COR-L47 (cell line): ENCODE results near the gene SLC8B1.

Experiments
- DNase-seq: peaks from one replicate; lab custom pipeline; 2025; lab: John Stamatoyannopoulos, UW

The SLC8B1 gene

DNA sequence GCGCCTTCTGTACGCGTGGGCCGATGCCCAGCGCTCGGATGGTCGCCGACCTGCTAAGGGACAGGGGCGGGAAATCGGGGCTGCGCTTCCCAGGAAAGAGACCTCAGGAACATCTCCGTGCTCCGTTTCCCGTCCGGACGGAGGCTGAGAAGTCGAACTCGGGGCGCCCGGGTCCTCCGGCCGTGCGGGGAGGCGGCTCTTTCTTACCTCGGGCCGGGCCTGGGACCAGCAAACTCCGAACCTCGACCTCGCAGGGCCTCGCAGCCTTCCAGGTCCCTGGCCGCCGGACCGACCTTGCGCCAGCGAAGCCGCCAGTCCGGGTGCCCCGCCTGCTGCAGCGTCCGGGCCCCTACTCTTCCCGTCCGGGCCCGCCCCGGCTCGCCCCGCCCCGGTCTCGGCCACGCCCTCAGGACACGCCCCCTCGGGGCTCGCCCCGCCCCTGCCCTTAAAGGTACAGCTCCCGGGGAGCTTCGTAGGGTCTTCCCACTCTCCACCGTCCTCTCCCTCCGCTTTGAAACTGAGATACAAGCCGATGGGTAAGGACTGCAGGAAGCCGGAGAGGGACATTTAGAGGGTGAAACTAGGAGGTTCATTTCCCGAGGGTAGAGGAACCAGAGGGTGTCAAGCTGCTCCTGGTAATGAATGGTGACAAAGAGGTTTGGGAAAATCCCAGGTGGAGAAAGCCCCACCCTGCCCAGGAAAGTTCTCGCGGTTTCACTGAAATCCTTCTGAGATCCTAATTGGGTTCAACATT lies at the start of gene SLC8B1:
TSS of gene SLC8B1 (minus strand) at position 324 of the 754 bp plus-strand sequence. CDS start 2,231 bp downstream, outside the sequence.
- DNase-seq: no peak

DNA sequence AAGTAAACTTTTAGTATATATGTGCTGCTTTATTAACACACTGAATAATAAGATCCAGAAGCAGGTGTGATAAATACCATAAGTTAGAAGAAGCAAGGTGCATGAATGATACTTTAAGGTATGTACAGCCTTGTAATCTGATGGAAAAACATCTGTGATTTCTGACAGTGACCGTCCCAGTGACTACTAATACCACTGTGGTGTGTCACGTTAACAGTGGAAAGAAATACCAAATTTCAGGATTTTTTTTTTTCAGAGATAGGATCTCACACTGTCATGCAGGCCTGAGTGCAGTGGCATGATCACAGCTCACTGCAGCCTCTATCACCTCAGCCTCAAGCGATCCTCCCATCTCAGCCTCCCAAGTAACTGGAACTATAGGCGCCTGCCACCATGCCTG lies 47.3 kb upstream of the SLC8B1 start:
- no peak for DNase-seq

GRCh38 chr12:113381220-113381619 lies 46.3 kb upstream of the SLC8B1 start:
- DNase-seq: peak; percentile 66

DNA sequence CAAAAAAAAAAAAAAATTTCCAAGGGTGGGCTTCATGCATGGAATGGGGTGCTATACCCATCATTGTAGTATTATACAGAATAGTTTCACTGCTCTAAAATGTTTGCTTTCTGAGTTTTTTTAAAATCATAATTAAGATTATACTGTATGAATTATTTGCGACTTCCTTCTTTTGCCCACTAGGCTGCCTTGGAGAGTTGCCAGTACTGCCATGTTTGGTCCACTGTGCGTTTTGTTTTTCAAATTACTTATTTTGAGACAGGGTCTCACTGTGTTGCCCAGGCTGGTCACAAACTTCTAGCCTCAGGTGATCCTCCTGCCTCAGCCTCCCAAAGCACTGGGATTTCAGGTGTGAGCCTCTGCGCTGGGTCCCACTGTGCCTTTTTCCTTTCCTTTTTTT lies 43.4 kb upstream of the SLC8B1 start:
- no peak for DNase-seq

DNA sequence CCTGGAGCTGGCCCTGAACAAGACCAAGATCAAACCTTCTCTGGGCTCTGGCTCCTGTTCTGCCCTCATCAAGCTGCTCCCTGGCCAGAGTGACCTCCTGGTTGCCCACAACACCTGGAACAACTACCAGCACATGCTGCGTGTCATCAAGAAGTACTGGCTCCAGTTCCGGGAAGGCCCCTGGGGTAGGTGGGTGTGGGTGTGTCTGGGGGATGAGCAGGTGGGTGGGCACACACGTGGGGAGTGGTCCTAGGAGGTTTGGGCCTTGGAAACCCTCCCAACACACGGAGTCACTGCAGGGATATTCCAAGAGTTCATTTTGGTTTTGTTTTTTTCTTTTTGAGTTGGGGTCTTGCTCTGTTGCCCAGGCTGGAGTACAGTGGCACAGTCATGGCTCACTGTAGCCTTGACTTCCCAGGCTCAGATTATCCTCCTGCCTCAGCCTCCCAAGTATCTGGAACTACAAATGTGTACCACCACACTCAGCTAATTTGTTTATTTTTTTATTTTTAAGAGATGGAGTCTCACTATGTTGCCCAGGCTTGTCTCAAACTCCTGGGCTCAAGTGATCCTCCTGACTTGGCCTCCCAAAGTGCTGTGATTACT lies 40.0 kb upstream of the SLC8B1 start:
- DNase-seq: no peak

DNA sequence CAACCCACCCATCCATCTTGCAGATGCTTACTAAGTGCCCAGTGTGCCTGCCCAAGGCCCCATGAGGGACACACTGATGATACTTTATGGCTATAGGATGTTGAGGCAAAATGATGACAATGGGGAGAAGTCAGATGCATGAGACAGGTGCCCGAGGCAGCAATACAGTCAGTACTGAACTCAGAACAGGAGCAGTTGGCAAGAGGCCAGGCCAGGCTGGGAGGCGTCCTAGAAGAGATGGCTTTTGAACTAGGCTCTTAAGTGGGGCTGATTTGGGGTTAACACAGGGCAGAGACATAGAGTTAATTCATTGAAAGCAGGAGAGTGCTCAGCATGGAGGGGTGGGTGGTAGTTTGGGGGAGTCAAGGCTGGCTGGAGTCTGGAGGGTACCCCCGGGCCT lies 39.1 kb upstream of the SLC8B1 start:
- DNase-seq: no peak

DNA sequence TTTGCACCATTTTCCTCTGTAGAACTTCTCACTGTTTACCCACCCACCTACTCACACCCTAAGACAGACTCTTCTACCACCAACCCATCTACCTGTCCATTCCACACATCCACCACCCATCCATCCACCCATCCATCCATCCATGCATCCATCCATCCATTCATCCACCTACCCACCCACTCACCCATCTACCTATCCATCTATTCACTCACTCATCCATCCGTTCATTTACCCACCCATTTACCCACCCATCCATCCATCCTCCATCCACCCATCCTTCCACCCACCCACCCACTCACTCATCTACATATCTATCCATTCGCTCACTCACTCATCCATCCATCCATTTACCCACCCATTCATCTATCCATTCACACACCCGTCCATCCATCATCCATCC lies 38.5 kb upstream of the SLC8B1 start:
- no peak for DNase-seq

- no peak for DNase-seq
Measured at GRCh38 chr12:113372371-113372770, 37.5 kb upstream of the SLC8B1 start.

DNA sequence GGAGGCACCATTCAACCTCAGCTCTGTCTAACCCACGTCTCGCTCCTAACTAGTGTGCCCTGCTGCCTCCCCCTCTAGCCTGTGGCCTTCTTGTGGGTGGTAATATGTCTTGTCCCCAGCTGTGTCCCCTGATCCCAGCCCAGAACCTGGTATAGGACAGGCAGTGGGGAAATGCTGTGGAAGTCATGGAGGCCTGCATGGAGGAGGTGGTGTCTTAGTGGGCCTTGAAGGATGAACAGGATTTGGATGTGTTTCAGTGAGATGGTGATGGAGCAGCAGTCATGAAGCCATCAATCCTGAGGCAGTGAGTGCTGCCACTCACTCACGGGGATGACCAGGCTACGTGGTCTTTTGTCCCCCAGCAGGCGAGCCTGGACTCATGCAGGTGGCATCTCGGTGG lies 36.9 kb upstream of the SLC8B1 start:
- no peak for DNase-seq

- no peak for DNase-seq
Measured at GRCh38 chr12:113370923-113371682, 36.2 kb upstream of the SLC8B1 start.

- DNase-seq: no peak
Measured at GRCh38 chr12:113369391-113369985, 34.6 kb upstream of the SLC8B1 start.

- no peak for DNase-seq
Measured at GRCh38 chr12:113368331-113368730, 33.4 kb upstream of the SLC8B1 start.

GRCh38 chr12:113366827-113367226 lies 31.9 kb upstream of the SLC8B1 start:
- no peak for DNase-seq

DNA sequence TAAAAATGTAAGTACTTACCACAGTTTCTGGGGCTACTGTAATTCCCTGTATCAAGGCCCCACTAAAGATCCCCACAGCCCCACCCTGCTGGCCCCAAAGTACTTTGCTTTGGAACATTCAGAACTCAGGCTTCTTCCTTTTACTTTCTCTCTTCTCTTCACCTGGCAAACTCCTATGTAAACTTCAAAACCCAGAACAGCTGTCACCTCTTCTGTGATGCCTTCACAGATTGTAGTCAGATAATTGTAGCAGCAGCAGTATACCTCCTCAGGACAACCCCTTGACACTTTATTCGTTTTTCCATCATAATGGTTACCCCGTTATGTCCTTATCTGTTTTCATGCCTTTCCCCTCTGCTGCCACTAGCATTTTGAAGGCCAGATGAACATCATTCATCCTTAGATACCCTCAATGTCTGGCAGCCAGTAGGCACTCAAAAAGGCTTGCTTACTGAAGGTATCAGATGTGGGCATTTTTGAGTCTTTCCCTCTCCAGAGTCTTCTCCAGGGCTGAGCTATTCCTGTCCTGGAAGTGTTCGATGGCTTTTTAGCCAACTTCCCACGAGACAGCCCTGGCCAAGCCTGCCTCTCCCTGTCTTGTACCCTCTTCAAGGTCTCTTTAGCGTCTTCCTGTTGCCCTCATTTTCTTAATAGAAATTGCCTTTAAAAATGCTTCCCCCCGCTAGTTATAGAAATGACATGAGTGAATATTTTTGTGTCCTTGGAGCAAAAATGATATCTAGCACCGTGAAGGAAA lies 30.9 kb upstream of the SLC8B1 start:
- DNase-seq: no peak

- DNase-seq: no peak
Measured at GRCh38 chr12:113364698-113365097, 29.8 kb upstream of the SLC8B1 start.

DNA sequence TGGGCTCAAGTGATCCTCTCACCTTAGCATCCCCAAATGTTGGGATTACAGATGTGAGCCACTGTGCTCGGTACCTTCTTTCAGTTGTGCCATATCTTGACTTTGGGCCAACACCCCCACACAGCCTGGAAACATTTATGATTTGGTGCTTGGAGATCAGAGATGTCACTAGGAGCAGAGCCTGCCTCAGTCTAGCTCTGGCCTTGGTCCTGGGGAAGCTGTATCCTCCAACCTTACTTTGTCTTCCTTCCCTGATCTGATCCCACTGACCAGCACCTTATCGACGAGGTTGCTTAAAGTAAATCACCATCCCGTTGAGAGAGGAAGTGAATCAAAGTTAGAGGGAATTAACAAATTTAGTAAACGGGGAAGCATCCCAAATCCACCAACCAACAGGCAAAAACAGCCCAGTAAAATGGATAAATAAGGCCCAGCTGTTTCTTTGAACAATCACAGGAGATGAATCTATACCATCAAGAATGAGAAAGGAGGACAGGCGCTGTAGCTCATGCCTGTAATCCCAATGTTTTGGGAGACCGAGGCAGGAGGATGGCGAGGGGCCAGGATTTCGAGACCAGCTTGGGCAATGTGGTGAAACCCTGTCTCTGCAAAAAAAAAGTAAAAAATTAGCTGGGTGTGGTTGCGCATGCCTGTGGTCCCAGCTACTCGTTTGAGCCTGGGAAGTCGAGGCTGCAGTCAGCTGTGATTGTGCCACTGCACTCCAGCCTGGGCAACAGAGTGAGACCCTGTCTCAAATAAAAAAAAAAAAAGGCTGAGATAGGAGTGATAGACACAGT lies 26.9 kb upstream of the SLC8B1 start:
- DNase-seq: no peak

DNA sequence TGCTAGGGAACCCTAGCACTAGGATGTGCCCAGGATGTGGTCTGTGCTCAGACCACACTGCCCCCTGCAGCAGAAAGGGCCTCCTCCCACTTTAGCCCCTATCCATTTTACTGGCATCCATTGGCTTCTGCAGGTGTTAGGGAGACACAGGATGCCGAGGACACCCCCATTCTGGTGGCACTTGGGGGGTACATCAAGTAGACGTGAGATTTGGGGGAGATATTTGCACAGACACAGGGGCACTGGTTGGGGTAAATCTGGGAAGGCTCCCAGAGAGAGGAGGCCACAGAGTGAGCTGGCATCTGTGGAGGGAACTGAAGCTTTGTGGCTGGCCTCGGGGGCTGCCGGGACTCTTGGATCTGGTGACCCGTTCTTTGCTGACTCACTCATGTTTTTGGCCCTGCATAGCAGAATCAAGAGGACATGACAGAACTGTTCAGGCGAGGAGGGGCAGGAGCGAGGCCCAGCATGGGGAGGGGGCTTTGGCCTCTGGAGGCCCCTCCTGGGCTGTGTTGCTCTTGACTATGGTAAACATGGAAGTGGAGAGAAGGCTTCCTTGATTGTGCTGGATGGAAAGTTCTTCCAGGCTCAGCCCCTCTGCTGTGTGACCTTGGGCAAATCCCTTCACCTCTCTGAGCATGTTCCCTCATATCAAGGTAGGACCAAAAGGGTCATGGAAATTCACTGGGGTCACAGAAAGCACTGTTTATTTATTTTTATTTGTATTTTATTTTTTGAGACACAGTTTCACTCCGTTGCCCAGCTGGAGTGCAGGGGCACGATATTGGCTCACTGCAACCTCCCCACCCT lies 25.2 kb upstream of the SLC8B1 start:
- DNase-seq: no peak

GRCh38 chr12:113359133-113359938 lies 24.4 kb upstream of the SLC8B1 start:
- DNase-seq: no peak

DNA sequence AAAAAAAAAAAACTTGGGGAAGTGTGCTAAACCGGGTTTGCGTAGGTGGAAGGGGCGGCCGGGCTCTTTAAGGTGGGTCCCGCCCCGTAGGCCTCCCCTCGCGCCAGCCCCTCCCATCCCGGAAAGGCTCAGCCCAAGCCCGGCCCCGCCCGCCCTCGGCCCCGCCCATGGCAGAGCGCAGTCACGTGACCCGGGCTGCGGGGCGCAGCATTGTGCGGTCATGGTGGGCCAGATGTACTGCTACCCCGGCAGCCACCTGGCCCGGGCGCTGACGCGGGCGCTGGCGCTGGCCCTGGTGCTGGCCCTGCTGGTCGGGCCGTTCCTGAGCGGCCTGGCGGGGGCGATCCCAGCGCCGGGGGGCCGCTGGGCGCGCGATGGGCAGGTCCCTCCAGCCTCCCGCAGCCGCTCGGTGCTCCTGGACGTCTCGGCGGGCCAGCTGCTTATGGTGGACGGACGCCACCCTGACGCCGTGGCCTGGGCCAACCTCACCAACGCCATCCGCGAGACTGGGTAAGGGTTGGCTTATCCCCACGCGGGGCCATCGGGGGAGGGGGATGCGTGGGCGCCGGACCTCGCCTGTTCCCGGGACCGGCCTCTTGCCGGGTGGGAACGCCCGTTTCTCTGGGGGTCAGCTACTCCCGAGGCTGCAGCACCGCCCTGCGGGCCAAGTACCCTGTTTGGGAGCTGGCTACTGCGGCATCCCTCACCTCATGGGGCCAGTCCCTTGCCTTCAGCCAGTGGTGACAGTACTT lies 23.6 kb upstream of the SLC8B1 start, which contains the start of gene PLBD2:
TSS of gene PLBD2 (plus strand) at position 207 of the 752 bp plus-strand sequence. CDS start at position 221, 14 bp downstream.
- DNase-seq: peak; percentile 84
